ENCODE results near the gene TATDN2.

The TATDN2 gene

DNA sequence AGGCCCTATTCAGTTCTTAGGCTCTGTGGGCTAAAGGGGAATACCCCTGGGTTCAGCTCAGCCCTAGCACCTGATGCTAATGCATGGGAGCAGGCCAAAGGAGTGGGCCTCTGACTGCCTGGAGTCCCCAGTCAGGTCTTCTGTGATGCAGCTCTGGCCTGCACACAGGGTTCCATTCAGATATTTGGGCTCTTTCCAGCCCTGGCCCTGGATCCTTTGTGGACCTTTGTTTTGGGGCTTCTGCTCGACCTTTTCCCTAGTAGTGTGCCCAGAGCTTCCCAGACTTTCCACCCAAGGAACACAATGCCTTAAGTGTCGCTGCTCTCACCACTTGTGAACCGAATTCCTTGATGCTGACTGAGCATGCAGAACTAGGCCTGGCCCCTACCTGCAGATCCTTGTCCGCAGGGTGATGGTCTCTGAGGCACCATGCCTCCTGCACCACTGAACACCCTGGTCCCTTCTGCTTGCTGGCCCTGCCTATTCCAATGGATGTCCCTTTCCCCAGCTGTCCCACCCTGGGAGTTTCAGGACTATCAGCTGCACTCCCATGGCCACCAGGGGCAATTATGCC is 67.6 kb downstream of the TATDN2 start:
- DNase-seq (ENCODE audit: low spot score): no peak
- TF ChIP-seq, protein P1, sequence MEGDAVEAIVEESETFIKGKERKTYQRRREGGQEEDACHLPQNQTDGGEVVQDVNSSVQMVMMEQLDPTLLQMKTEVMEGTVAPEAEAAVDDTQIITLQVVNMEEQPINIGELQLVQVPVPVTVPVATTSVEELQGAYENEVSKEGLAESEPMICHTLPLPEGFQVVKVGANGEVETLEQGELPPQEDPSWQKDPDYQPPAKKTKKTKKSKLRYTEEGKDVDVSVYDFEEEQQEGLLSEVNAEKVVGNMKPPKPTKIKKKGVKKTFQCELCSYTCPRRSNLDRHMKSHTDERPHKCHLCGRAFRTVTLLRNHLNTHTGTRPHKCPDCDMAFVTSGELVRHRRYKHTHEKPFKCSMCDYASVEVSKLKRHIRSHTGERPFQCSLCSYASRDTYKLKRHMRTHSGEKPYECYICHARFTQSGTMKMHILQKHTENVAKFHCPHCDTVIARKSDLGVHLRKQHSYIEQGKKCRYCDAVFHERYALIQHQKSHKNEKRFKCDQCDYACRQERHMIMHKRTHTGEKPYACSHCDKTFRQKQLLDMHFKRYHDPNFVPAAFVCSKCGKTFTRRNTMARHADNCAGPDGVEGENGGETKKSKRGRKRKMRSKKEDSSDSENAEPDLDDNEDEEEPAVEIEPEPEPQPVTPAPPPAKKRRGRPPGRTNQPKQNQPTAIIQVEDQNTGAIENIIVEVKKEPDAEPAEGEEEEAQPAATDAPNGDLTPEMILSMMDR (IDR thresholded peaks at IDR 0.05; ENCODE audit: borderline replicate concordance, control extremely low read depth, extremely low read depth, insufficient read depth, missing control alignments): no peak
- in situ Hi-C loops (cut with MboI; ENCODE audit: low sequenced_read_pairs, unreplicated experiment): no loop called here

DNA sequence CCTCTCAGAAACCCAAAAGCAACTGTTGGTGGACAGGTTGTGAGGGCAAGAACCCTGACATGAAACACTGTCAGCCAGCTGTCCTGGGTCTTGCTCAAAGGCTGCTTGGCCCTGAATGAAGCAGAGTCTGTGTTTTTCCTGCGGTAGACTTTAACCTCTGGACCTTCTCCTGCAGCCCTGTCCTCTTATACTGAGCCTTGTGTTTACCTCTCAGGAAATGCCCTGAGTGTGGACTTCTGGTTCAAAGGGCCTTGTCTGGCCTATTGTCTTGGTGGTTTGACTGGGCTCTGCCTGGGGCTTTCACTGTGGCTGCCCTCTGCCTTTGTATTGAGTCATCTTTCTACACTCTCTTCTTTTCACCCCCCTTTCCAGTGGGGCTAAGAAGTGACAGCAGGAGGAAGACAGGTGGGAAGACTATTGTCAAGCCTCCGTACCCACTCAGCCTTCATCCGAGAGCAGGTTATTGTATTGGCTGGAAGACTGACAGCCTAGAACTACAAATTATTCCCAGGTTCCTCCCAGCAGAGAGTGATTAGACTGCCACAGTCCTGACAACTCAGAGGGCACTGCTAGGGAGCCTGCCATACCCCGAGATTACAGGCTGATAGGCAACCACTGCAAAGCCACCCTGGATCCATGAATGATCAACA is 69.2 kb downstream of the TATDN2 start:
- no peak for DNase-seq (ENCODE audit: low spot score)
- TF ChIP-seq, protein P1 (IDR thresholded peaks at IDR 0.05; ENCODE audit: borderline replicate concordance, control extremely low read depth, extremely low read depth, insufficient read depth, missing control alignments): no peak
- in situ Hi-C loops (cut with MboI; ENCODE audit: low sequenced_read_pairs, unreplicated experiment): no loop called here

DNA sequence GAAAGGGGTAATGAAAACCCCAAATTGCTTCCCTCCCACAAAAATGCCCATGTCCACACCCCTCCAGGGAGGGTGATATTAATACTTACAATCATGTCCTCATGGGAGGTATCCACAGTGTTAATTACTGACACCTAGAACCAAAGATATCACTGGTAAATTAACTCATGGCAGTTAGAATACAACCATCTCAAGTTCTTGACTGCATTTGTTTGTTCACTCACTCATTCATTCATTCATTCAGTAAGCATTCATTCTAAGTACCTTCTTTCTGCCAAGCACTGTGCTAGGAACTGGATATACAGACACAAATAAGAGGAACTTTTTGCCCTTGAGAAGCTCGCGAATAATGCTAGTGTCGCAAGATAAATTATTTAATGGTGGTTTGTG is 69.7 kb downstream of the TATDN2 start:
- in situ Hi-C loops (cut with MboI; ENCODE audit: low sequenced_read_pairs, unreplicated experiment): no loop called here
- TF ChIP-seq, protein P1 (IDR thresholded peaks at IDR 0.05; ENCODE audit: borderline replicate concordance, control extremely low read depth, extremely low read depth, insufficient read depth, missing control alignments): no peak

DNA sequence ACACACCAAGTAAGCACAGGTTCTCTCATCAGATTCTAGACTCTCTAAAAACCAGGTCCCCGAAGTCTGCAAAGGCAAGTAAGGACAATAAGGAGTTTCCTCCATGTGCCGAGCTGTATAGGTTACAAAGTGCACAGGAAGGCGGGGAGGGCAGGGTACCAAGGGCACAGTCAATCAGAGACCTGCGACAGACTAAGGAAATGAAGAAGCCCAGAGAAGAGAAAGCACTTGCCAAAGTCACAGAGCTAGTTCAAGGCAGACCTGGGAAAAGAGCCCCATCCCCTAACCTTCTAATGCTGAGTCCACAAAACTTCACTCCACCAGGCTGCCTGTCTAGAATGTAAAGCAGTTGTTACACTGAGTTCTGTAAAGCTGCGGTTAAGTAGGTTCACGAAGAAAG is 71.0 kb downstream of the TATDN2 start:
- TF ChIP-seq, protein P1 (IDR thresholded peaks at IDR 0.05; ENCODE audit: borderline replicate concordance, control extremely low read depth, extremely low read depth, insufficient read depth, missing control alignments): no peak
- in situ Hi-C loops (cut with MboI; ENCODE audit: low sequenced_read_pairs, unreplicated experiment): no loop called here
- DNase-seq (ENCODE audit: low spot score): no peak

More for the DNA sequence above, 69.7 kb downstream of the TATDN2 start:
- DNase-seq (ENCODE audit: low spot score): no peak

DNA sequence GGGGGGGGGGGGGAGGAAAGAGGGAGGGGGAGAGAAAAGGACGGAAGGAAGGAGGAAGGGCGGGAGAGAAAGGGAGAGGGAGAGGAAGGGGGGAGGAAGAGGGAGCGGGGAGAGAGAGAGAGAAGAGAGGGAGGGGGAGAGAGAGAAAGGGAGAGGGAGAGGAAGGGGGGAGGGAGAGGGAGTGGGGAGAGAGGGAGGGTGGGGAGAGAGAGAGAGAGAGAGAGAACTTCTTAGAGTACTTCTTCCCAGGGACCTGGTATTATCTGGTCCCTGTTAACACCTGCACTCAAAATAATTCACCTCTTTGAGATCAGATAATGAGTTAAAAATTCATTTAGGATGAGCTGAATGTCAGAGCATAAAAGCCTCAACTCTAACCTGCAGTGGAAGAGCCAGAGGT is 71.5 kb downstream of the TATDN2 start:
- TF ChIP-seq, protein P1 (IDR thresholded peaks at IDR 0.05; ENCODE audit: borderline replicate concordance, control extremely low read depth, extremely low read depth, insufficient read depth, missing control alignments): no peak
- in situ Hi-C loops (cut with MboI; ENCODE audit: low sequenced_read_pairs, unreplicated experiment): no loop called here
- no peak for DNase-seq (ENCODE audit: low spot score)

DNA sequence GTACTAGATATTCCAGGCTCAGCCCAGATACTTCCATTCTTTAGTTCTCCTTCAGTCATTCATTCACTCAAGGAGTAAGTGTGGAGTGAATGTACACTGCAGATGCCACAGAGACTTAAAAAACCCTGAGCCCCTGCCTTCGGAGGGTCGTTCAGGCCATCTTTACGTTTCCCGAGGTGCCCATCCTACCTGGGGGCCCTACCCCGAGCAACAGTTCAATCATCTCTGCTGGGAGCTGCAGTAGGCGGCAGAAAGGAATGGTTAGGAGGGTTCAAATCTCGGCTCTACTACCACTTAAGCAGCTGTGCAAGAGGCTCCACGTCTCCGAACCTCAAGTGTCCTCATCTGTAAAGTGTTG is 72.0 kb downstream of the TATDN2 start:
- in situ Hi-C loops (cut with MboI; ENCODE audit: low sequenced_read_pairs, unreplicated experiment): no loop called here
- no peak for DNase-seq (ENCODE audit: low spot score)

More for the DNA sequence above, 72.0 kb downstream of the TATDN2 start:
- TF ChIP-seq, protein P1 (IDR thresholded peaks at IDR 0.05; ENCODE audit: borderline replicate concordance, control extremely low read depth, extremely low read depth, insufficient read depth, missing control alignments): no peak
